Measurements from ENCODE around the gene MAP3K9. TPM values are rescaled to one million over a fixed set of nuclear protein-coding genes. Genes with fewer than 3 reads are reported as not detected.
"Not testable (repeated sequence)": the region's sequence is repeated elsewhere in the genome, so short reads cannot be mapped to it uniquely, and the experiment has no call there.

MAP3K9 gene
- total RNA-seq, 1 donor from 2014 or later = 13.0 TPM

DNA sequence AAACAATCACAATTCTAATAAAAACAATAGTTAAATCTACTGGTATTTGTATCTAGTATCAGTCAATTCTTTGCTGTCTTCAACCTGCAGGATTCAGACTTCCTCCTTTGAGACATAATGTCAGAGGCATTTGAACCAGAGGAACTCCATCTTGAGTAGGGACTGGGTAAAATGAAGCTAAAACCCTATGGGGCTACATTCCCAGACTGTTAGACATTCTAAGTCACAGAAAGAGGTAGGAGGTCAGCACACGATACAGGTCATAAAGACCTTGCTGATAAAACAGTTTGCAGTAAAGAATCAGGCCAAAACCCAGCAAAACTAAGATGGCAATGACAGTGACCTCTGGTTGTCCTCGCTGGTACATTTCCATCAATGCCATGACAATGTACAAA is 48.2 kb upstream of the MAP3K9 start:
- H3K4me1 Mint-ChIP-seq (ENCODE audit: low read depth, unreplicated experiment) = peaks cover 23% of the 10 kb centered on the region
- peak overlapping the region; percentile 87 for H3K27ac Mint-ChIP-seq (ENCODE audit: unreplicated experiment)
- H3K4me3 ChIP-seq (ENCODE audit: insufficient read depth, low read depth, low read length) = no peak overlapping the region
- DNase-seq (ENCODE audit: low read depth) (peak; percentile 42), FAIRE-seq (peak; percentile 32)
- H3K9ac ChIP-seq (ENCODE audit: low read length) = peak overlapping the region; percentile 10
- H4K20me1 ChIP-seq (ENCODE audit: insufficient read depth, low read length) = no peaks in the 10 kb centered on the region
- H3K4me1 ChIP-seq (ENCODE audit: insufficient read depth, low read length) = peaks cover 15% of the 10 kb centered on the region
- no peak overlapping the region for H3K4me3 Mint-ChIP-seq (ENCODE audit: unreplicated experiment)
- H3K27me3 ChIP-seq (ENCODE audit: insufficient read depth, low read length) = no peaks in the 10 kb centered on the region
- H3K27me3 Mint-ChIP-seq (ENCODE audit: low read depth, unreplicated experiment) = no peaks in the 10 kb centered on the region
- no peaks in the 10 kb centered on the region for H3K79me2 ChIP-seq (ENCODE audit: insufficient read depth, low read length)
- H3K36me3 Mint-ChIP-seq (ENCODE audit: low read depth, unreplicated experiment) = no peaks in the 10 kb centered on the region
- H3K9me3 ChIP-seq (ENCODE audit: insufficient read depth, low read depth, low read length) = no peaks in the 10 kb centered on the region
- H3K36me3 ChIP-seq (ENCODE audit: insufficient read depth, low read length) = no peaks in the 10 kb centered on the region
- peak overlapping the region; percentile 59 for H3K4me2 ChIP-seq (ENCODE audit: low read length)
- H3K27ac ChIP-seq (ENCODE audit: low read depth, low read length) = peak overlapping the region; percentile 62
- peaks cover 1% of the 10 kb centered on the region for H3K9me3 Mint-ChIP-seq (ENCODE audit: unreplicated experiment)
- no peak for TF ChIP-seq EZH2 (IDR thresholded peaks at IDR 0.05; ENCODE audit: insufficient read depth, low read length)
- TF ChIP-seq, protein P1, sequence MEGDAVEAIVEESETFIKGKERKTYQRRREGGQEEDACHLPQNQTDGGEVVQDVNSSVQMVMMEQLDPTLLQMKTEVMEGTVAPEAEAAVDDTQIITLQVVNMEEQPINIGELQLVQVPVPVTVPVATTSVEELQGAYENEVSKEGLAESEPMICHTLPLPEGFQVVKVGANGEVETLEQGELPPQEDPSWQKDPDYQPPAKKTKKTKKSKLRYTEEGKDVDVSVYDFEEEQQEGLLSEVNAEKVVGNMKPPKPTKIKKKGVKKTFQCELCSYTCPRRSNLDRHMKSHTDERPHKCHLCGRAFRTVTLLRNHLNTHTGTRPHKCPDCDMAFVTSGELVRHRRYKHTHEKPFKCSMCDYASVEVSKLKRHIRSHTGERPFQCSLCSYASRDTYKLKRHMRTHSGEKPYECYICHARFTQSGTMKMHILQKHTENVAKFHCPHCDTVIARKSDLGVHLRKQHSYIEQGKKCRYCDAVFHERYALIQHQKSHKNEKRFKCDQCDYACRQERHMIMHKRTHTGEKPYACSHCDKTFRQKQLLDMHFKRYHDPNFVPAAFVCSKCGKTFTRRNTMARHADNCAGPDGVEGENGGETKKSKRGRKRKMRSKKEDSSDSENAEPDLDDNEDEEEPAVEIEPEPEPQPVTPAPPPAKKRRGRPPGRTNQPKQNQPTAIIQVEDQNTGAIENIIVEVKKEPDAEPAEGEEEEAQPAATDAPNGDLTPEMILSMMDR (IDR thresholded peaks at IDR 0.05; ENCODE audit: insufficient read depth, low read depth, low read length) = no peak
- peak overlapping the region; percentile 34 for H2AFZ ChIP-seq (ENCODE audit: low read depth, low read length)

DNA sequence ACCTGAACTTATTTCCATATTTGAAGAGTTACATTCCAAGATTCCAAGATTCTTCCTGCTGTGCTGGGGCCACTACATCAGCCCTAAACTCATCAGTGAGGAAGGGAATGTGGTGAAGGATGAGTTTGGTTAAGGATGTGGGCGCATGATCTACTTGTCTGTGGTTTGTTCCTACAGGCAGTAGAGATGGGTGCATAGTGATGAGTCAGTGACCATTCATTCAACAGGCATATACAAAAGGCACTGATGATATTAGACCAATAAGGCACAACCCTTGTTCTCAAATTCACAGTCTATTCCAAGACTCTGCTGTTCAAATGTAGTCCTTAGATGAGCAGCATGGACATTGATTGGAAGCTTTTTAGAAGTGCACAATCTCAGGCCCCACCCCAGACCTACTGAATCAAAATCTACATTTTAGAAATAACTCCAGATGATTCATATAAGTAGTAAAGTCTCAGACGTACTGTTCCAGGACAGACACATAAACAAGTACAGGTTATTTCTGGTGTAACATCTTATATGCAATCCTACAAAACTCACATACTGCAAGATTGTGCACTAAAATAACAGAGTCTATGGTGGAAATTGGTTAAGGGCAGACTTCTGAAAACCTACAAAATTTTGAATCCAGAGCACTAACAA is 47.7 kb upstream of the MAP3K9 start:
- Histone ChIP-seq H3K79me2 (ENCODE audit: insufficient read depth, low read length) (no peaks in the 10 kb centered on the region), H3K4me2 (ENCODE audit: low read length) (peak overlapping the region; percentile 59), H3K27ac (ENCODE audit: low read depth, low read length) (peak overlapping the region; percentile 62), H3K9ac (ENCODE audit: low read length) (peak overlapping the region; percentile 10), H3K4me3 (ENCODE audit: insufficient read depth, low read depth, low read length) (no peak overlapping the region), H2AFZ (ENCODE audit: low read depth, low read length) (no peak overlapping the region), H3K36me3 (ENCODE audit: insufficient read depth, low read length) (no peaks in the 10 kb centered on the region), H3K27me3 (ENCODE audit: insufficient read depth, low read length) (no peaks in the 10 kb centered on the region), H3K4me1 (ENCODE audit: insufficient read depth, low read length) (peaks cover 15% of the 10 kb centered on the region), H3K9me3 (ENCODE audit: insufficient read depth, low read depth, low read length) (no peaks in the 10 kb centered on the region), H4K20me1 (ENCODE audit: insufficient read depth, low read length) (no peaks in the 10 kb centered on the region)
- no peaks in the 10 kb centered on the region for H3K27me3 Mint-ChIP-seq (ENCODE audit: low read depth, unreplicated experiment)
- TF ChIP-seq, protein P1 (IDR thresholded peaks at IDR 0.05; ENCODE audit: insufficient read depth, low read depth, low read length) = no peak
- H3K4me1 Mint-ChIP-seq (ENCODE audit: low read depth, unreplicated experiment) = peaks cover 23% of the 10 kb centered on the region
- no peaks in the 10 kb centered on the region for H3K36me3 Mint-ChIP-seq (ENCODE audit: low read depth, unreplicated experiment)
- peak; percentile 98 for DNase-seq (ENCODE audit: low read depth)
- H3K27ac Mint-ChIP-seq (ENCODE audit: unreplicated experiment) = peak overlapping the region; percentile 87
- peak; percentile 100 for FAIRE-seq
- peaks cover 1% of the 10 kb centered on the region for H3K9me3 Mint-ChIP-seq (ENCODE audit: unreplicated experiment)
- H3K4me3 Mint-ChIP-seq (ENCODE audit: unreplicated experiment) = no peak overlapping the region

DNA sequence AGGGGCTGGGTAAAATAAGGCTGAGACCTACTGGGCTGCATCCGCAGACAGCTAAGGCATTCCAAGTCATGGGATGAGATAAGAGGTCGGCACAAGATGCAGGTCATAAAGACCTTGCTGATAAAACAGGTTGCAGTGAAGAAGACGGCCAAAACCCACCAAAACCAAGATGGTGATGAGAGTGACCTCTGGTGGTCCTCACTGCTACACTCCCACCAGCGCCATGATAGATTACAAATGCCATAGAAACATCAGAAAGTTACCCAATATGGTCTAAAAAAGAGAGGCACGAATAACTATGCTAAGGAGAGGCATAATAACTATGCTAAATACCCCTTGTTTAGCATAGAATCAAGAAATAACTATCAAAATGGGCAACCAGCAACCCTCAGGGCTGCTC is 46.2 kb upstream of the MAP3K9 start:
- Histone ChIP-seq H3K9ac (ENCODE audit: low read length) (no peak overlapping the region), H3K4me2 (ENCODE audit: low read length) (no peak overlapping the region), H3K9me3 (ENCODE audit: insufficient read depth, low read depth, low read length) (no peaks in the 10 kb centered on the region), H3K4me3 (ENCODE audit: insufficient read depth, low read depth, low read length) (no peak overlapping the region), H3K4me1 (ENCODE audit: insufficient read depth, low read length) (peaks cover 15% of the 10 kb centered on the region), H3K27ac (ENCODE audit: low read depth, low read length) (no peak overlapping the region), H2AFZ (ENCODE audit: low read depth, low read length) (no peak overlapping the region), H4K20me1 (ENCODE audit: insufficient read depth, low read length) (no peaks in the 10 kb centered on the region), H3K27me3 (ENCODE audit: insufficient read depth, low read length) (no peaks in the 10 kb centered on the region), H3K36me3 (ENCODE audit: insufficient read depth, low read length) (no peaks in the 10 kb centered on the region), H3K79me2 (ENCODE audit: insufficient read depth, low read length) (no peaks in the 10 kb centered on the region)
- TF ChIP-seq EZH2 (IDR thresholded peaks at IDR 0.05; ENCODE audit: insufficient read depth, low read length) = no peak
- TF ChIP-seq, protein P1 (IDR thresholded peaks at IDR 0.05; ENCODE audit: insufficient read depth, low read depth, low read length) = no peak
- DNase-seq (ENCODE audit: low read depth) (no peak), FAIRE-seq (no peak)
- Mint-ChIP-seq H3K27me3 (ENCODE audit: low read depth, unreplicated experiment) (no peaks in the 10 kb centered on the region), H3K9me3 (ENCODE audit: unreplicated experiment) (peaks cover 1% of the 10 kb centered on the region), H3K4me1 (ENCODE audit: low read depth, unreplicated experiment) (peaks cover 23% of the 10 kb centered on the region), H3K4me3 (ENCODE audit: unreplicated experiment) (no peak overlapping the region), H3K27ac (ENCODE audit: unreplicated experiment) (peak overlapping the region; percentile 53), H3K36me3 (ENCODE audit: low read depth, unreplicated experiment) (no peaks in the 10 kb centered on the region)

DNA sequence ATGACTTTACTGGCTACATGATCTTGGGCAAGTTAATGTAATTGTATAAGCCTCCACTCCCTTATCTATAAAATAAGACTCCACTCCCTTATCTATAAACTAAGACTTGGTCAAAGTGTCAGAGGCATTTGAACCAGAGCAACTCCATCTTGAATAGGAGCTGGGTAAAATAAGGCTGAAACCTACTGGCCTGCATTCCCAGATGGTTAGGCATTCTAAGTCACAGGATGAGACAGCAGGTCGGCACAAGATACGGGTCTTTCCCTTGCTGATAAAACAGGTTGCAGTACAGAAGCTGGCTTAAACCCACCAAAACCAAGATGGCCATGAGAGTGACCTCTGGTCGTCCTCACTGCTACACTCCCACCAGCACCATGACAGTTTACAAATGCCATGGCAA is 44.3 kb upstream of the MAP3K9 start:
- H2AFZ ChIP-seq (ENCODE audit: low read depth, low read length); H3K27ac Mint-ChIP-seq (ENCODE audit: unreplicated experiment); H3K27me3 ChIP-seq (ENCODE audit: insufficient read depth, low read length); H3K27ac ChIP-seq (ENCODE audit: low read depth, low read length); H3K4me3 Mint-ChIP-seq (ENCODE audit: unreplicated experiment); FAIRE-seq; H3K36me3 ChIP-seq (ENCODE audit: insufficient read depth, low read length); H3K79me2 ChIP-seq (ENCODE audit: insufficient read depth, low read length); H3K27me3 Mint-ChIP-seq (ENCODE audit: low read depth, unreplicated experiment); H3K36me3 Mint-ChIP-seq (ENCODE audit: low read depth, unreplicated experiment); H3K9ac ChIP-seq (ENCODE audit: low read length); H4K20me1 ChIP-seq (ENCODE audit: insufficient read depth, low read length); H3K9me3 Mint-ChIP-seq (ENCODE audit: unreplicated experiment); H3K4me3 ChIP-seq (ENCODE audit: insufficient read depth, low read depth, low read length); H3K4me2 ChIP-seq (ENCODE audit: low read length); H3K9me3 ChIP-seq (ENCODE audit: insufficient read depth, low read depth, low read length); DNase-seq (ENCODE audit: low read depth): not testable (repeated sequence)
- H3K4me1 ChIP-seq (ENCODE audit: insufficient read depth, low read length) = peaks cover 15% of the 10 kb centered on the region
- H3K4me1 Mint-ChIP-seq (ENCODE audit: low read depth, unreplicated experiment) = peaks cover 29% of the 10 kb centered on the region
